PFSK-1 (cell line): ENCODE results near the gene PEX10.

Experiments used
- FOXP2 ChIP-seq: optimal IDR thresholded peaks from 2 replicates; pipeline ENCODE3; 2011; ENCODE audit warnings: borderline replicate concordance, control low read depth, inconsistent platforms; ENCODE audit not compliant: insufficient read depth; ENCODE audit errors: extremely low read length, extremely low read depth
- POLR2AphosphoS5 ChIP-seq: IDR thresholded peaks from 2 replicates; pipeline ENCODE4 v1.6.1; 2012; ENCODE audit warnings: low read depth, mild to moderate bottlenecking, control low read depth, low read length, moderate library complexity
- SIN3A ChIP-seq: IDR thresholded peaks from 2 replicates; pipeline ENCODE4 v1.6.1; 2012; ENCODE audit warnings: mild to moderate bottlenecking, low read length, moderate library complexity, borderline replicate concordance; ENCODE audit not compliant: insufficient read depth
- TAF1 ChIP-seq: IDR thresholded peaks from 2 replicates; pipeline ENCODE4 v1.6.1; 2012; ENCODE audit warnings: low read length, control low read depth, borderline replicate concordance; ENCODE audit not compliant: insufficient read depth
- TF ChIP-seq, protein P1 (sequence below), 2 experiments: IDR thresholded peaks; 2 replicates each; pipeline versions ENCODE4 v1.6.1 to v1.8.0; 2011 to 2012; ENCODE audit warnings: low read depth in 2 of 2, low read length in 2 of 2, control low read depth in 1 of 2, inconsistent platforms in 1 of 2, mild to moderate bottlenecking in 1 of 2, moderate library complexity in 1 of 2; ENCODE audit not compliant: insufficient read depth in 1 of 2

Gene PEX10

DNA sequence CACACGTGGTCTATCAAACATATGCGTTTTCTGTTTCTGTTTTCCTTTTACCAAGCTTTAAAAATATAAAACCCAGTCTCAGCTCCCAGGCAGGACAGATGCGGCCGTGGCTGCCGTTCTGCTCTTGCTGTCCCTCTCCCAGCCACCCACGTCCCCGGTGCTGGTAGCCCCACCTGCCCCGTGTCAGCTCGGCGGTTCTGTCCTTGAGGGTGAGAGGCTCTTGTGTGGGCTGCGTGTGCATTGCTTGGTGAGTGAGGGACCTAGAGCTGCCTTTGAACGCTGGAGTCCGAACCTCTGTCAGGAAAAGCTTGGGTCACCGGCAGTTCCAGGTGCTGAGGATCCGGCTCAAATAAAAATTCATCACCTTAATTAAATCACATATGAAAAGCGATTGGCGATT is 16.3 kb downstream of the PEX10 start:
- TF ChIP-seq POLR2AphosphoS5 (no peak), FOXP2 (no peak), SIN3A (no peak), TAF1 (no peak)
- TF ChIP-seq, protein P1, sequence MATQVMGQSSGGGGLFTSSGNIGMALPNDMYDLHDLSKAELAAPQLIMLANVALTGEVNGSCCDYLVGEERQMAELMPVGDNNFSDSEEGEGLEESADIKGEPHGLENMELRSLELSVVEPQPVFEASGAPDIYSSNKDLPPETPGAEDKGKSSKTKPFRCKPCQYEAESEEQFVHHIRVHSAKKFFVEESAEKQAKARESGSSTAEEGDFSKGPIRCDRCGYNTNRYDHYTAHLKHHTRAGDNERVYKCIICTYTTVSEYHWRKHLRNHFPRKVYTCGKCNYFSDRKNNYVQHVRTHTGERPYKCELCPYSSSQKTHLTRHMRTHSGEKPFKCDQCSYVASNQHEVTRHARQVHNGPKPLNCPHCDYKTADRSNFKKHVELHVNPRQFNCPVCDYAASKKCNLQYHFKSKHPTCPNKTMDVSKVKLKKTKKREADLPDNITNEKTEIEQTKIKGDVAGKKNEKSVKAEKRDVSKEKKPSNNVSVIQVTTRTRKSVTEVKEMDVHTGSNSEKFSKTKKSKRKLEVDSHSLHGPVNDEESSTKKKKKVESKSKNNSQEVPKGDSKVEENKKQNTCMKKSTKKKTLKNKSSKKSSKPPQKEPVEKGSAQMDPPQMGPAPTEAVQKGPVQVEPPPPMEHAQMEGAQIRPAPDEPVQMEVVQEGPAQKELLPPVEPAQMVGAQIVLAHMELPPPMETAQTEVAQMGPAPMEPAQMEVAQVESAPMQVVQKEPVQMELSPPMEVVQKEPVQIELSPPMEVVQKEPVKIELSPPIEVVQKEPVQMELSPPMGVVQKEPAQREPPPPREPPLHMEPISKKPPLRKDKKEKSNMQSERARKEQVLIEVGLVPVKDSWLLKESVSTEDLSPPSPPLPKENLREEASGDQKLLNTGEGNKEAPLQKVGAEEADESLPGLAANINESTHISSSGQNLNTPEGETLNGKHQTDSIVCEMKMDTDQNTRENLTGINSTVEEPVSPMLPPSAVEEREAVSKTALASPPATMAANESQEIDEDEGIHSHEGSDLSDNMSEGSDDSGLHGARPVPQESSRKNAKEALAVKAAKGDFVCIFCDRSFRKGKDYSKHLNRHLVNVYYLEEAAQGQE (IDR thresholded peaks at IDR 0.05; ENCODE audit: insufficient read depth in 1 of 2, low read depth in 2 of 2, low read length in 2 of 2): no peak

DNA sequence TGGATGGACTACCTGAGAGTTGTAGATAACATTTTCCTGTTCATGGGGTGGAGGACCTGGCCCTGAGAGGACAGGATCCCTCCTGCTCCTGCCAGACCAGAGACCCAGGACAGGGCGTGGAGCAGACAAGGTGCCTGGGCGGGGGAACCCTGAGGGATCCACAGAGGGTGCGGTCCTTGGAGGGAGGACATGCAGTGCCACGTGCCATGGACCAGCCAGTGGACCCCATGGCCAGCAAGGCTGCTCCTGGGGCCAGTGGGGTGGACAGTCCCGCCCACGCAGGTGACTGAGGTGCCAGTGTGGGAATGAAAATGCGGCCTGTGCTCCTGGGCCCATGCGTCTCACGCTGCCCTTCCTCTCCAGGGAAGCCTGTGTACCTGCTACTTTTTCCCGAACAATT is 17.1 kb downstream of the PEX10 start:
- no peak for TF ChIP-seq SIN3A
- TF ChIP-seq FOXP2: no peak
- TF ChIP-seq, protein P1 (IDR thresholded peaks at IDR 0.05; ENCODE audit: insufficient read depth in 1 of 2, low read depth in 2 of 2, low read length in 2 of 2): no peak
- no peak for TF ChIP-seq POLR2AphosphoS5
- no peak for TF ChIP-seq TAF1

DNA sequence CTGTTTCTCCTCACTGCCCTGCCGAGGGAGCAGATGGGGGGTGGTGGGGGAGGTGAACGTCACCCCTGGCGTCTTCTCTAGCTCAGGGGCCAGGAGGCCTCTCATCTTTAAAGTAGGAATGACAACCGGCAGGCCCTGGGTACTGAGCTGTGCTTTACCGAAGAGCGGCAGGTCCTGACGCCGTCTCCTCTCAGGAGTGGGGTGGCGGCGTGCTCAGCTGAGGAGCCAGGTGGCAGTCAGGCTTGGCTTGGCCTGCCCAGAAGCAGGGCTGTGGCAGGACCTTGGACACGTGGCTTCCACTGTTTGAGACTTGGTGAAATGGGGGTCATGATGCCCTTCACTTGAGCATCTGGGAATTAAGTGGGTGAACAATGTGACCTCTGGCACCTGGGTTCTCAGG is 17.6 kb downstream of the PEX10 start:
- TF ChIP-seq SIN3A (no peak), FOXP2 (no peak), POLR2AphosphoS5 (no peak), TAF1 (no peak)
- TF ChIP-seq, protein P1 (IDR thresholded peaks at IDR 0.05; ENCODE audit: insufficient read depth in 1 of 2, low read depth in 2 of 2, low read length in 2 of 2): no peak

DNA sequence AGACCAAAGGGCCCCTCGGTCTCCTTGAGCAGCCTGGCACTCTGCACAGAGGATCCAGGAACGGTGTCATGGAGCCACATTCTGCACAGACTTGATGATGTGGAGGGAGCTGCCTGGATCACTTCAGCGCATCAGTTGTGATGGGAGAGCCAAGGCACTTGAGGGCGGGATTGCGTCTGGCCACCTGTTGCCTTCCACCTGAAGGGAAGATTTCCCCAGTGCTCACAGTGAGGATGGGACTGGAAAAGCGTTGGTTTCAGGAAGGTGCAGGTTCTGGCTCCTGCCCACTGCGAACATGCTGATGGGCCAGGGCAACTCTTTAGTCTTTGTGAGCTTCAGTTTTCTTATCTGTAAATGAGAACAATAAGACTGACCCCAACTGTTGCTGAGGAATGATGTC is 18.1 kb downstream of the PEX10 start:
- TF ChIP-seq POLR2AphosphoS5: no peak
- no peak for TF ChIP-seq TAF1
- no peak for TF ChIP-seq FOXP2
- TF ChIP-seq, protein P1 (IDR thresholded peaks at IDR 0.05; ENCODE audit: insufficient read depth in 1 of 2, low read depth in 2 of 2, low read length in 2 of 2): no peak
- no peak for TF ChIP-seq SIN3A

DNA sequence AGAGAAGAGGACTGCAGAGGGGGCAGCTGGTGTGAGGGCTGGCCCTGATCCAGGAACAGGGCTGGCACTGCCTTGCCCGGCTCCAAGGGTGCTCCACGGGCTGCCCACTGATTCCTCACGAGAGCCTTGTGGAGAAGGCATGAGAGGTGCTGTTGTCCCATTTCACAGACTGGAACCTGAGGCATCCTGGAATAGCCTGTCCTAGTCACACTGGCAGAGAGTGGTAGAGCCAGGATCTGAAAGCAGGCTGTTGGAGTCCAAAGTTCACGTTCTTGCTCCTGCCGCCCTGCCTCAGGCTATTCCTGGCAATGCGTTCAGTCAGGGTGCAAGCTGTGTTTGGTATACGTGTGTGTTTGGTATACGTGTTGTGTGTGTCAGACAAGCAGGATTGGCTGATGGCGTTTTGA is 18.9 kb downstream of the PEX10 start:
- TF ChIP-seq, protein P1 (IDR thresholded peaks at IDR 0.05; ENCODE audit: insufficient read depth in 1 of 2, low read depth in 2 of 2, low read length in 2 of 2): no peak
- TF ChIP-seq POLR2AphosphoS5 (no peak; the same call in 1 of the 2 replicates), SIN3A (no peak), FOXP2 (no peak), TAF1 (no peak)
